GM12878 (cell line): Measurements from ENCODE around the gene UBE2C. TPM values are rescaled to one million over a fixed set of nuclear protein-coding genes. Genes with fewer than 3 reads are reported as not detected.

ENCODE experiments used
- ATAC-seq: fragments of 200-7000 bp; cut with Tn5 transposase; 3 replicates; pipeline ENCODE4 v1.9.1; 2020; ENCODE audit warnings: mild to moderate bottlenecking, moderate library complexity
- BruUV-seq: library from RNA; stranded (reverse); fragments of 400-500 nt; replicated peaks from 2 replicates; lab custom pipeline; 2021; lab: Mats Ljungman, UMichigan
- CTCF ChIA-PET: fragments of 300-600 bp; sonication (Branson Sonifier 250); formaldehyde crosslinking; extraction: SDS; loops from one replicate; lab custom pipeline; 2021; ENCODE audit warnings: inconsistent platforms; lab: Yijun Ruan, JAX
- POLR2A ChIA-PET: fragments of 350-600 bp; formaldehyde crosslinking; extraction: SDS; loops from one replicate; lab custom pipeline; 2021; ENCODE audit warnings: inconsistent platforms; lab: Charles Lee
- RAD21 ChIA-PET: fragments of 300-600 bp; sonication (Branson Sonifier 250); formaldehyde crosslinking; loops from one replicate; lab custom pipeline; 2023; ENCODE audit warnings: antibody characterized with exemption; ENCODE audit not compliant: unreplicated experiment; lab: Charles Lee
- SMC1A ChIA-PET: fragments of 300-600 bp; sonication (Branson Sonifier 250); formaldehyde crosslinking; loops from one replicate; lab custom pipeline; 2023; ENCODE audit not compliant: unreplicated experiment, uncharacterized antibody; lab: Charles Lee
- DNase-seq: peaks from one replicate; pipeline ENCODE4 v3.0.0-alpha.2; 2011; ENCODE audit warnings: low read depth, low spot score
- FAIRE-seq: peaks from 3 replicates; lab custom pipeline; 2011; peaks lifted over from hg19 to GRCh38; lab: Jason Lieb, UNC
- H2AFZ ChIP-seq: 2 replicates; pipeline ENCODE4 v1.6.0; 2011; ENCODE audit warnings: low read depth, low read length, control low read depth; ENCODE audit not compliant: control insufficient read depth
- H3K27ac ChIP-seq: 2 replicates; pipeline ENCODE4 v1.5.1; 2011; ENCODE audit warnings: control low read depth; ENCODE audit not compliant: control insufficient read depth, insufficient read depth
- H3K27me3 ChIP-seq, 2 experiments: replicated peaks in 1 of 2; 2 replicates each; pipeline versions ENCODE4 v1.6.0 to v1.6.1; 2011; ENCODE audit warnings: low read length in 1 of 2; ENCODE audit not compliant: control insufficient read depth in 2 of 2, insufficient read depth in 2 of 2
- H3K36me3 ChIP-seq, 2 experiments: 2 replicates each; pipeline ENCODE4 v1.5.1; 2011; ENCODE audit warnings: low read length in 1 of 2; ENCODE audit not compliant: control insufficient read depth in 2 of 2, insufficient read depth in 2 of 2
- H3K4me1 ChIP-seq: 2 replicates; pipeline ENCODE4 v1.6.1; 2011; ENCODE audit warnings: mild to moderate bottlenecking, low read length, moderate library complexity, mixed read lengths; ENCODE audit not compliant: control insufficient read depth, insufficient read depth
- H3K4me2 ChIP-seq: 2 replicates; pipeline ENCODE4 v1.6.0; 2011; ENCODE audit warnings: control low read depth; ENCODE audit not compliant: control insufficient read depth, insufficient read depth
- H3K4me3 ChIP-seq: fragments of 200-600 bp; sonication (generic); 2 replicates; pipeline ENCODE4 v1.5.1; 2016
- H3K79me2 ChIP-seq: 2 replicates; pipeline ENCODE4 v1.6.0; 2011; ENCODE audit warnings: low read length; ENCODE audit not compliant: control insufficient read depth, insufficient read depth
- H3K9ac ChIP-seq: 2 replicates; pipeline ENCODE4 v1.8.0; 2011; ENCODE audit warnings: low read length, control low read depth, mixed read lengths; ENCODE audit not compliant: control insufficient read depth, insufficient read depth
- H3K9me3 ChIP-seq: replicated peaks from 3 replicates; pipeline ENCODE4 v1.5.1; 2011; ENCODE audit warnings: mild to moderate bottlenecking, low read length; ENCODE audit not compliant: control insufficient read depth, insufficient read depth
- H4K20me1 ChIP-seq: 2 replicates; pipeline ENCODE4 v1.6.0; 2011; ENCODE audit not compliant: control insufficient read depth, insufficient read depth
- ETV6 ChIP-seq, 2 experiments: fragments of 450-650 bp in 1 of 2; IDR thresholded peaks in 1 of 2; conservative IDR thresholded peaks in 1 of 2; 2 replicates each; pipeline ENCODE4 v1.6.1; 2014; ENCODE audit warnings: antibody characterized with exemption in 1 of 2, borderline replicate concordance in 1 of 2, low read depth in 1 of 2, mild to moderate bottlenecking in 1 of 2, moderate library complexity in 1 of 2
- HSF1 ChIP-seq: fragments of 150-350 bp; IDR thresholded peaks from 2 replicates; pipeline ENCODE4 v1.6.1; 2014; ENCODE audit warnings: mild to moderate bottlenecking, low read depth, low read length
- ZNF274 ChIP-seq: IDR thresholded peaks from one replicate; pipeline ENCODE4 v1.8.0; 2011; ENCODE audit not compliant: insufficient read length, insufficient read depth
- WGBS: methylation state at CpG from one replicate; pipeline ENCODE4 v1.1.6; 2016; ENCODE audit warnings: low lambda C conversion rate; ENCODE audit not compliant: insufficient replicate concordance, insufficient coverage; ENCODE audit errors: missing lambda C conversion rate; 5-methylcytosine and 5-hydroxymethylcytosine counted together
- in situ Hi-C: fragments of 300-500 bp; cut with MboI; formaldehyde crosslinking; loops from 9 replicates; pipeline ENCODE4 v1.14.3; 2018; ENCODE audit warnings: mixed read lengths
- intact Hi-C: fragments of 100-400 bp; cut with micrococcal nuclease; formaldehyde crosslinking; loops from one replicate; pipeline ENCODE4 v1.14.2; 2022; ENCODE audit not compliant: unreplicated experiment
- polyA plus RNA-seq, 11 experiments: library from polyadenylated mRNA; depleted of rRNA in 4 of 11; unstranded in 6 of 11; stranded (reverse) in 5 of 11; fragments of >200 nt; fragmentation: Nextera tagmentation in 4 of 11; fragmentation: Illumina TruSeq in 1 of 11; extraction: Ambion mirVana in 4 of 11; extraction: Trizol in 1 of 11; gene quantifications; 1 replicate in 1 of 11; 2 replicates in 10 of 11; pipeline versions ENCODE4 v1.2.1 to v1.2.3, GENCODE V29; 2011 to 2016; ENCODE audit warnings: inconsistent platforms in 2 of 11, missing spikeins in 2 of 11, low read depth in 1 of 11
- total RNA-seq, 4 experiments: library from RNA; depleted of rRNA in 3 of 4; stranded (reverse); fragments of >200 nt in 3 of 4; fragmentation: Illumina TruSeq in 1 of 4; extraction: Trizol in 1 of 4; gene quantifications; 2 replicates each; pipeline versions ENCODE4 v1.2.1 to v1.2.3, GENCODE V29; 2013 to 2021

The UBE2C gene
- total and polyA plus RNA-seq, 10 of the 15 experiments (the other 5 are each of a cell fraction or from before 2014, with no cell fraction given) = 86.2 to 412 (median 176) TPM

GRCh38 chr20:45826381-45827019 is 14.1 kb downstream of the UBE2C start:
- WGBS = 50% methylated on average over 6 of the region's 6 CpGs
- Histone ChIP-seq H3K79me2 (no peaks in the 10 kb centered on the region), H3K4me2 (no peak overlapping the region), H3K4me1 (peaks cover 5% of the 10 kb centered on the region; the same call in 1 of the 2 replicates), H2AFZ (no peak overlapping the region), H3K9me3 (no peaks in the 10 kb centered on the region), H3K4me3 (no peak overlapping the region), H4K20me1 (no peaks in the 10 kb centered on the region), H3K9ac (no peak overlapping the region), H3K27ac (no peak overlapping the region), H3K27me3 (no peaks in the 10 kb centered on the region; a peak in 2 of 4 replicates), H3K36me3 (no peaks in the 10 kb centered on the region)
- RAD21 ChIA-PET = no interaction called here
- BruUV-seq = no TSS peak
- TF ChIP-seq HSF1 (0 out of 2 replicates have a peak, but pooled peaks have one; percentile 22), ZNF274 (no peak), ETV6 (conservative IDR thresholded peaks at IDR 0.05 in 1 of 2, IDR thresholded peaks at IDR 0.05 in 1 of 2; ENCODE audit: borderline replicate concordance in 1 of 2, low read depth in 1 of 2) (no peak)
- no peak for ATAC-seq
- CTCF ChIA-PET = interaction anchor here (1.4 to 3.0 kb wide), 2 partner anchors 10 to 63 kb away, joined by 3 to 9 read pairs; no protein-coding TSS in a partner anchor
- no peak for FAIRE-seq
- intact Hi-C loops (no loop called here), in situ Hi-C loops (no loop called here)
- SMC1A ChIA-PET = no interaction called here
- DNase-seq = no peak
- POLR2A ChIA-PET = interaction anchor here (0.6 kb wide), 4 partner anchors 13 to 1663 kb away, joined by 3 to 5 read pairs (median 4); no protein-coding TSS in a partner anchor
